Mammary epithelial cell (primary cell): Measurements from ENCODE around the gene HRCT1.

Source experiments
- EZH2 ChIP-seq: IDR thresholded peaks from 2 replicates; pipeline ENCODE4 v1.6.1; 2012; ENCODE audit warnings: low read length, inconsistent platforms, borderline replicate concordance
- TF ChIP-seq, protein P1 (sequence below), 2 donors: IDR thresholded peaks in 1 of 2; conservative IDR thresholded peaks in 1 of 2; 2 replicates each; pipeline ENCODE4 v1.5.1; 2011 to 2012; ENCODE audit warnings: inconsistent platforms in 2 of 2, low read length in 2 of 2, mild to moderate bottlenecking in 2 of 2, control low read depth in 1 of 2, low read depth in 1 of 2; ENCODE audit not compliant: insufficient read depth in 1 of 2; ENCODE audit errors: extremely low read depth in 1 of 2

DNA sequence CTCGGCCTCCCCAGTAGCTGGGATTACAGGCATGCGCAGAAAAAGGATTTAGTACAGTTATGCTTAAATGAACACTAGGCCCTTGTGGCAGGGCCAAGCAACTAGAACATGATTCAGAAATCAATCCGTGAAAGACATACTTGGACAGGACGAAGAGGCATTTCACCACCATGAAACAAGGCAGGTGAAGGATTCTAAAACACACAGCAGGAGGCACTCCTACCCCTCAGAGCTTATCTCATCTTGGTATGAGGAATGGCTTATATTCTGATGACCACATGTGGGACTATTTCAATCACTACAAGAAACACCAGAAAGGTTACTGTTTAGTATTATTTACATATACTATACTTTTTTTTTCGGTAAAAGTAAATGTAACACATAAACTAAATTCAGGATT is 36.3 kb downstream of the HRCT1 start:
- TF ChIP-seq, protein P1, sequence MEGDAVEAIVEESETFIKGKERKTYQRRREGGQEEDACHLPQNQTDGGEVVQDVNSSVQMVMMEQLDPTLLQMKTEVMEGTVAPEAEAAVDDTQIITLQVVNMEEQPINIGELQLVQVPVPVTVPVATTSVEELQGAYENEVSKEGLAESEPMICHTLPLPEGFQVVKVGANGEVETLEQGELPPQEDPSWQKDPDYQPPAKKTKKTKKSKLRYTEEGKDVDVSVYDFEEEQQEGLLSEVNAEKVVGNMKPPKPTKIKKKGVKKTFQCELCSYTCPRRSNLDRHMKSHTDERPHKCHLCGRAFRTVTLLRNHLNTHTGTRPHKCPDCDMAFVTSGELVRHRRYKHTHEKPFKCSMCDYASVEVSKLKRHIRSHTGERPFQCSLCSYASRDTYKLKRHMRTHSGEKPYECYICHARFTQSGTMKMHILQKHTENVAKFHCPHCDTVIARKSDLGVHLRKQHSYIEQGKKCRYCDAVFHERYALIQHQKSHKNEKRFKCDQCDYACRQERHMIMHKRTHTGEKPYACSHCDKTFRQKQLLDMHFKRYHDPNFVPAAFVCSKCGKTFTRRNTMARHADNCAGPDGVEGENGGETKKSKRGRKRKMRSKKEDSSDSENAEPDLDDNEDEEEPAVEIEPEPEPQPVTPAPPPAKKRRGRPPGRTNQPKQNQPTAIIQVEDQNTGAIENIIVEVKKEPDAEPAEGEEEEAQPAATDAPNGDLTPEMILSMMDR (conservative IDR thresholded peaks at IDR 0.05 in 1 of 2, IDR thresholded peaks at IDR 0.05 in 1 of 2; ENCODE audit: extremely low read depth in 1 of 2, insufficient read depth in 1 of 2, low read depth in 1 of 2, low read length in 2 of 2), result no peak
- TF ChIP-seq EZH2, result no peak
